Activated CD4-positive, alpha-beta T cell treated with anti-CD3 and anti-CD28 coated beads, Interleukin-2, amount 10 ng/mL, durations not matched to agents 7 days and 5 days (primary cell): ENCODE measurements around the gene A3GALT2. TPM values are rescaled to one million over a fixed set of nuclear protein-coding genes. Genes with fewer than 3 reads are reported as not detected.
A peak's percentile ranks its signal among the peaks of the same experiment; 100 is the strongest.

Experiments used
- CTCF ChIA-PET: fragments of 350-600 bp; sonication (Branson Sonifier 250); formaldehyde crosslinking; loops from one replicate; lab custom pipeline; 2021; ENCODE audit warnings: antibody characterized with exemption; lab: Charles Lee
- POLR2A ChIA-PET: fragments of 350-600 bp; sonication (Branson Sonifier 250); formaldehyde crosslinking; loops from one replicate; lab custom pipeline; 2021; ENCODE audit warnings: antibody characterized with exemption; lab: Charles Lee
- DNase-seq: peaks from one replicate; pipeline ENCODE4 v3.0.0-alpha.2; 2020
- H3K27ac Mint-ChIP-seq: one replicate; pipeline ENCODE4 v1.8.0; 2021; ENCODE audit warnings: mild to moderate bottlenecking, moderate library complexity, mixed read lengths
- H3K27me3 Mint-ChIP-seq: one replicate; pipeline ENCODE4 v1.8.0; 2021; ENCODE audit warnings: mixed read lengths
- H3K36me3 Mint-ChIP-seq: one replicate; pipeline ENCODE4 v1.8.0; 2021; ENCODE audit warnings: low read depth, mixed read lengths
- H3K4me1 Mint-ChIP-seq: one replicate; pipeline ENCODE4 v1.8.0; 2021; ENCODE audit warnings: mixed read lengths
- H3K4me3 Mint-ChIP-seq: one replicate; pipeline ENCODE4 v1.8.0; 2021; ENCODE audit warnings: mild to moderate bottlenecking, moderate library complexity, mixed read lengths
- H3K9me3 Mint-ChIP-seq: one replicate; pipeline ENCODE4 v1.8.0; 2021; ENCODE audit warnings: mixed read lengths
- total RNA-seq, 2 experiments: library from RNA; stranded (reverse); gene quantifications; one replicate each; pipeline ENCODE4 v1.2.3, GENCODE V29; 2021

The A3GALT2 gene
- total RNA-seq, 2 experiments from 2014 or later = not detected

- Mint-ChIP-seq H3K4me3 (no peak overlapping the region), H3K4me1 (no peaks in the 10 kb centered on the region), H3K27ac (no peak overlapping the region), H3K36me3 (no peaks in the 10 kb centered on the region), H3K27me3 (no peaks in the 10 kb centered on the region), H3K9me3 (no peaks in the 10 kb centered on the region)
- DNase-seq = no peak
- POLR2A ChIA-PET = no interaction called here
- CTCF ChIA-PET = interaction anchor here (1.2 kb wide), 1 partner anchor 12 kb away, joined by 3 read pairs; no protein-coding TSS in a partner anchor
Observed at GRCh38 chr1:33266766-33267165, 54.1 kb downstream of the A3GALT2 start.

- POLR2A ChIA-PET = no interaction called here
Observed at GRCh38 chr1:33265780-33266605, 54.9 kb downstream of the A3GALT2 start.

GRCh38 chr1:33263890-33264504 is 56.9 kb downstream of the A3GALT2 start:
- peaks cover 2% of the 10 kb centered on the region for H3K36me3 Mint-ChIP-seq
- H3K4me3 Mint-ChIP-seq = no peak overlapping the region
- H3K27ac Mint-ChIP-seq = no peak overlapping the region
- no peaks in the 10 kb centered on the region for H3K27me3 Mint-ChIP-seq
- H3K4me1 Mint-ChIP-seq = peaks cover 11% of the 10 kb centered on the region
- H3K9me3 Mint-ChIP-seq = no peaks in the 10 kb centered on the region
- ChIA-PET CTCF (interaction anchor here (1.1 kb wide), 1 partner anchor 9 kb away, joined by 3 read pairs; no protein-coding TSS in a partner anchor), POLR2A (no interaction called here)
- no peak for DNase-seq

More at GRCh38 chr1:33265780-33266605, 54.9 kb downstream of the A3GALT2 start:
- Mint-ChIP-seq H3K9me3 (no peaks in the 10 kb centered on the region), H3K4me1 (no peaks in the 10 kb centered on the region), H3K27me3 (no peaks in the 10 kb centered on the region), H3K27ac (no peak overlapping the region), H3K4me3 (no peak overlapping the region), H3K36me3 (no peaks in the 10 kb centered on the region)
- CTCF ChIA-PET = no interaction called here
- no peak for DNase-seq

GRCh38 chr1:33261344-33261743 is 59.6 kb downstream of the A3GALT2 start:
- ChIA-PET POLR2A (no interaction called here), CTCF (interaction anchor here (1.5 kb wide), 1 partner anchor 181 kb away, joined by 3 read pairs; no protein-coding TSS in a partner anchor)
- Mint-ChIP-seq H3K27ac (no peak overlapping the region), H3K4me1 (peaks cover 27% of the 10 kb centered on the region), H3K4me3 (no peak overlapping the region), H3K27me3 (no peaks in the 10 kb centered on the region), H3K9me3 (no peaks in the 10 kb centered on the region), H3K36me3 (peaks cover 7% of the 10 kb centered on the region)
- DNase-seq = no peak

GRCh38 chr1:33260439-33260838 is 60.5 kb downstream of the A3GALT2 start:
- DNase-seq = no peak
- Mint-ChIP-seq H3K4me3 (no peak overlapping the region), H3K27me3 (no peaks in the 10 kb centered on the region), H3K27ac (no peak overlapping the region), H3K4me1 (peaks cover 27% of the 10 kb centered on the region), H3K36me3 (peaks cover 7% of the 10 kb centered on the region), H3K9me3 (no peaks in the 10 kb centered on the region)
- POLR2A ChIA-PET = no interaction called here
- CTCF ChIA-PET = interaction anchor here (1.3 kb wide), 1 partner anchor 13 kb away, joined by 3 read pairs; no protein-coding TSS in a partner anchor

- no peak for DNase-seq
- no peak overlapping the region for H3K4me3 Mint-ChIP-seq
Observed at GRCh38 chr1:33259879-33260278, 61.0 kb downstream of the A3GALT2 start.

GRCh38 chr1:33258788-33259274 is 62.1 kb downstream of the A3GALT2 start:
- ChIA-PET POLR2A (no interaction called here), CTCF (interaction anchor here (1.3 kb wide), 1 partner anchor 14 kb away, joined by 3 read pairs; no protein-coding TSS in a partner anchor)
- DNase-seq = no peak
- Mint-ChIP-seq H3K27me3 (no peaks in the 10 kb centered on the region), H3K9me3 (no peaks in the 10 kb centered on the region), H3K4me3 (peak overlapping the region; percentile 99), H3K4me1 (peaks cover 27% of the 10 kb centered on the region), H3K27ac (no peak overlapping the region), H3K36me3 (peaks cover 7% of the 10 kb centered on the region)

More at GRCh38 chr1:33259879-33260278, 61.0 kb downstream of the A3GALT2 start:
- H3K4me1 Mint-ChIP-seq = peaks cover 27% of the 10 kb centered on the region
- no peak overlapping the region for H3K27ac Mint-ChIP-seq
- CTCF ChIA-PET = interaction anchor here (1.3 kb wide), 1 partner anchor 13 kb away, joined by 3 read pairs; no protein-coding TSS in a partner anchor
- H3K9me3 Mint-ChIP-seq = no peaks in the 10 kb centered on the region
- POLR2A ChIA-PET = no interaction called here
- H3K27me3 Mint-ChIP-seq = no peaks in the 10 kb centered on the region
- H3K36me3 Mint-ChIP-seq = peaks cover 7% of the 10 kb centered on the region

GRCh38 chr1:33257772-33258712 is 62.9 kb downstream of the A3GALT2 start:
- DNase-seq = no peak
- Mint-ChIP-seq H3K27ac (peak overlapping the region; percentile 100), H3K36me3 (peaks cover 7% of the 10 kb centered on the region), H3K4me1 (peaks cover 27% of the 10 kb centered on the region), H3K4me3 (peak overlapping the region; percentile 99), H3K9me3 (no peaks in the 10 kb centered on the region), H3K27me3 (no peaks in the 10 kb centered on the region)
- CTCF ChIA-PET = interaction anchor here (1.0 to 1.1 kb wide), 2 partner anchors 10 to 29 kb away, joined by 3 read pairs; no protein-coding TSS in a partner anchor
- POLR2A ChIA-PET = interaction anchor here (0.6 kb wide), 1 partner anchor 332 kb away, joined by 4 read pairs; no protein-coding TSS in a partner anchor

GRCh38 chr1:33257207-33257771 is 63.6 kb downstream of the A3GALT2 start:
- H3K4me1 Mint-ChIP-seq = peaks cover 27% of the 10 kb centered on the region
- POLR2A ChIA-PET = interaction anchor here (0.6 kb wide), 1 partner anchor 331 kb away, joined by 4 read pairs; no protein-coding TSS in a partner anchor
- H3K9me3 Mint-ChIP-seq = no peaks in the 10 kb centered on the region
- peaks cover 7% of the 10 kb centered on the region for H3K36me3 Mint-ChIP-seq
- CTCF ChIA-PET = interaction anchor here (0.7 to 1.1 kb wide), 3 partner anchors 9 to 723 kb away, joined by 3 to 5 read pairs (median 3); no protein-coding TSS in a partner anchor
- H3K4me3 Mint-ChIP-seq = peak overlapping the region; percentile 99
- peak overlapping the region; percentile 100 for H3K27ac Mint-ChIP-seq
- no peak for DNase-seq
- H3K27me3 Mint-ChIP-seq = no peaks in the 10 kb centered on the region
